GM12878 (cell line): ENCODE data around the gene CSMD2.

Source experiments
- BCL11A ChIP-seq: IDR thresholded peaks from 2 replicates; pipeline ENCODE4 v1.6.1; 2011; ENCODE audit warnings: low read depth, low read length
- CHD2 ChIP-seq: IDR thresholded peaks from 2 replicates; pipeline ENCODE4 v1.6.1; 2011; ENCODE audit warnings: low read depth, low read length, improper control_type of control experiment, borderline replicate concordance
- CHD4 ChIP-seq: fragments of 200-600 bp; sonication (generic); IDR thresholded peaks from 2 replicates; pipeline ENCODE4 v1.6.1; 2016; ENCODE audit warnings: mild to moderate bottlenecking
- EP300 ChIP-seq, 2 experiments: fragments of 150-350 bp in 1 of 2; IDR thresholded peaks; 2 replicates each; pipeline ENCODE4 v1.6.1; 2011 to 2012; ENCODE audit warnings: low read depth in 2 of 2, low read length in 2 of 2, borderline replicate concordance in 1 of 2, improper control_type of control experiment in 1 of 2, inconsistent platforms in 1 of 2; ENCODE audit not compliant: control insufficient read depth in 1 of 2
- HDAC2 ChIP-seq: fragments of 200-600 bp; sonication (generic); IDR thresholded peaks from 2 replicates; pipeline ENCODE4 v1.6.1; 2017
- POLR2A ChIP-seq: IDR thresholded peaks from 2 replicates; pipeline ENCODE4 v1.6.1; 2011; ENCODE audit warnings: low read depth, mild to moderate bottlenecking, low read length
- TF ChIP-seq, protein P1 (sequence below), 3 experiments: IDR thresholded peaks in 2 of 3; conservative IDR thresholded peaks in 1 of 3; 2 replicates each; pipeline ENCODE4 v1.5.1; 2011; ENCODE audit warnings: low read depth in 3 of 3, low read length in 3 of 3, mild to moderate bottlenecking in 3 of 3, control low read depth in 2 of 3, moderate library complexity in 2 of 3, inconsistent platforms in 1 of 3, mixed read lengths in 1 of 3; ENCODE audit not compliant: control insufficient read depth in 2 of 3, insufficient read depth in 1 of 3; ENCODE audit errors: extremely low read depth in 1 of 3
- TF ChIP-seq, protein P2 (sequence below): IDR thresholded peaks from 2 replicates; pipeline ENCODE4 v1.6.1; 2011; ENCODE audit warnings: low read depth, low read length, improper control_type of control experiment, borderline replicate concordance
- TF ChIP-seq, protein P3 (sequence below): fragments of 450-650 bp; IDR thresholded peaks from 2 replicates; pipeline ENCODE4 v1.6.1; 2017; ENCODE audit warnings: mild to moderate bottlenecking, moderate library complexity
- TF ChIP-seq, protein P4 (sequence below): IDR thresholded peaks from 2 replicates; pipeline ENCODE4 v1.6.1; 2011; ENCODE audit warnings: borderline replicate concordance, low read depth, mild to moderate bottlenecking, moderate library complexity, low read length; ENCODE audit not compliant: insufficient read depth, poor library complexity, severe bottlenecking
- TF ChIP-seq, protein P5 (sequence below): IDR thresholded peaks from 2 replicates; pipeline ENCODE4 v1.6.1; 2012; ENCODE audit warnings: low read depth, low read length, improper control_type of control experiment

DNA sequence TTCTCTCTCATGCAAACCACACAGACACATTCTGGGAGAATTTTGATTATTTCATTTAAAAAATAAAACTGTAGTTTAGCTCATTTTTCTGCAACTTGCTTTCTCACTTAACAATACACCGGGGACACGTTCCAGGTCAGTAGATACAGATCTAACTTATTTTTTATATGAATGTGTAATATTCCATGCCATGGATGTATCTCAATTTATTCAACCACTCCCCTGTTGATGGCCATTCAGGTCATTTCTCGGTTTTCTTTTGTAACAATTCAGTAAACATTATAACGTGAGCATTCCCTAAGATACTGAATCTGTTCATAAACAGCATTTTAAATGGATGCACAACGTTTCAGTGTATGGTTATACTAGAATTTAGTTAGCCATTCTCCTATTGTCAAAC is 64.7 kb downstream of the CSMD2 start:
- TF ChIP-seq, protein P1, sequence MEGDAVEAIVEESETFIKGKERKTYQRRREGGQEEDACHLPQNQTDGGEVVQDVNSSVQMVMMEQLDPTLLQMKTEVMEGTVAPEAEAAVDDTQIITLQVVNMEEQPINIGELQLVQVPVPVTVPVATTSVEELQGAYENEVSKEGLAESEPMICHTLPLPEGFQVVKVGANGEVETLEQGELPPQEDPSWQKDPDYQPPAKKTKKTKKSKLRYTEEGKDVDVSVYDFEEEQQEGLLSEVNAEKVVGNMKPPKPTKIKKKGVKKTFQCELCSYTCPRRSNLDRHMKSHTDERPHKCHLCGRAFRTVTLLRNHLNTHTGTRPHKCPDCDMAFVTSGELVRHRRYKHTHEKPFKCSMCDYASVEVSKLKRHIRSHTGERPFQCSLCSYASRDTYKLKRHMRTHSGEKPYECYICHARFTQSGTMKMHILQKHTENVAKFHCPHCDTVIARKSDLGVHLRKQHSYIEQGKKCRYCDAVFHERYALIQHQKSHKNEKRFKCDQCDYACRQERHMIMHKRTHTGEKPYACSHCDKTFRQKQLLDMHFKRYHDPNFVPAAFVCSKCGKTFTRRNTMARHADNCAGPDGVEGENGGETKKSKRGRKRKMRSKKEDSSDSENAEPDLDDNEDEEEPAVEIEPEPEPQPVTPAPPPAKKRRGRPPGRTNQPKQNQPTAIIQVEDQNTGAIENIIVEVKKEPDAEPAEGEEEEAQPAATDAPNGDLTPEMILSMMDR (IDR thresholded peaks at IDR 0.05 in 2 of 3, conservative IDR thresholded peaks at IDR 0.05 in 1 of 3; ENCODE audit: control insufficient read depth in 2 of 3, extremely low read depth in 1 of 3, insufficient read depth in 1 of 3, low read depth in 3 of 3, low read length in 3 of 3), result no peak
- no peak for TF ChIP-seq CHD2
- TF ChIP-seq HDAC2, result no peak
- no peak for TF ChIP-seq CHD4
- no peak for TF ChIP-seq POLR2A
- TF ChIP-seq, protein P2, sequence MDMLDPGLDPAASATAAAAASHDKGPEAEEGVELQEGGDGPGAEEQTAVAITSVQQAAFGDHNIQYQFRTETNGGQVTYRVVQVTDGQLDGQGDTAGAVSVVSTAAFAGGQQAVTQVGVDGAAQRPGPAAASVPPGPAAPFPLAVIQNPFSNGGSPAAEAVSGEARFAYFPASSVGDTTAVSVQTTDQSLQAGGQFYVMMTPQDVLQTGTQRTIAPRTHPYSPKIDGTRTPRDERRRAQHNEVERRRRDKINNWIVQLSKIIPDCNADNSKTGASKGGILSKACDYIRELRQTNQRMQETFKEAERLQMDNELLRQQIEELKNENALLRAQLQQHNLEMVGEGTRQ, result no peak
- TF ChIP-seq BCL11A, result no peak
- no peak for TF ChIP-seq EP300 (IDR thresholded peaks at IDR 0.05; ENCODE audit: borderline replicate concordance in 1 of 2, control insufficient read depth in 1 of 2, low read depth in 2 of 2, low read length in 2 of 2)
- TF ChIP-seq, protein P3, sequence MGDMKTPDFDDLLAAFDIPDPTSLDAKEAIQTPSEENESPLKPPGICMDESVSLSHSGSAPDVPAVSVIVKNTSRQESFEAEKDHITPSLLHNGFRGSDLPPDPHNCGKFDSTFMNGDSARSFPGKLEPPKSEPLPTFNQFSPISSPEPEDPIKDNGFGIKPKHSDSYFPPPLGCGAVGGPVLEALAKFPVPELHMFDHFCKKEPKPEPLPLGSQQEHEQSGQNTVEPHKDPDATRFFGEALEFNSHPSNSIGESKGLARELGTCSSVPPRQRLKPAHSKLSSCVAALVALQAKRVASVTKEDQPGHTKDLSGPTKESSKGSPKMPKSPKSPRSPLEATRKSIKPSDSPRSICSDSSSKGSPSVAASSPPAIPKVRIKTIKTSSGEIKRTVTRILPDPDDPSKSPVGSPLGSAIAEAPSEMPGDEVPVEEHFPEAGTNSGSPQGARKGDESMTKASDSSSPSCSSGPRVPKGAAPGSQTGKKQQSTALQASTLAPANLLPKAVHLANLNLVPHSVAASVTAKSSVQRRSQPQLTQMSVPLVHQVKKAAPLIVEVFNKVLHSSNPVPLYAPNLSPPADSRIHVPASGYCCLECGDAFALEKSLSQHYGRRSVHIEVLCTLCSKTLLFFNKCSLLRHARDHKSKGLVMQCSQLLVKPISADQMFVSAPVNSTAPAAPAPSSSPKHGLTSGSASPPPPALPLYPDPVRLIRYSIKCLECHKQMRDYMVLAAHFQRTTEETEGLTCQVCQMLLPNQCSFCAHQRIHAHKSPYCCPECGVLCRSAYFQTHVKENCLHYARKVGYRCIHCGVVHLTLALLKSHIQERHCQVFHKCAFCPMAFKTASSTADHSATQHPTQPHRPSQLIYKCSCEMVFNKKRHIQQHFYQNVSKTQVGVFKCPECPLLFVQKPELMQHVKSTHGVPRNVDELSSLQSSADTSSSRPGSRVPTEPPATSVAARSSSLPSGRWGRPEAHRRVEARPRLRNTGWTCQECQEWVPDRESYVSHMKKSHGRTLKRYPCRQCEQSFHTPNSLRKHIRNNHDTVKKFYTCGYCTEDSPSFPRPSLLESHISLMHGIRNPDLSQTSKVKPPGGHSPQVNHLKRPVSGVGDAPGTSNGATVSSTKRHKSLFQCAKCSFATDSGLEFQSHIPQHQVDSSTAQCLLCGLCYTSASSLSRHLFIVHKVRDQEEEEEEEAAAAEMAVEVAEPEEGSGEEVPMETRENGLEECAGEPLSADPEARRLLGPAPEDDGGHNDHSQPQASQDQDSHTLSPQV, result no peak
- TF ChIP-seq, protein P4, sequence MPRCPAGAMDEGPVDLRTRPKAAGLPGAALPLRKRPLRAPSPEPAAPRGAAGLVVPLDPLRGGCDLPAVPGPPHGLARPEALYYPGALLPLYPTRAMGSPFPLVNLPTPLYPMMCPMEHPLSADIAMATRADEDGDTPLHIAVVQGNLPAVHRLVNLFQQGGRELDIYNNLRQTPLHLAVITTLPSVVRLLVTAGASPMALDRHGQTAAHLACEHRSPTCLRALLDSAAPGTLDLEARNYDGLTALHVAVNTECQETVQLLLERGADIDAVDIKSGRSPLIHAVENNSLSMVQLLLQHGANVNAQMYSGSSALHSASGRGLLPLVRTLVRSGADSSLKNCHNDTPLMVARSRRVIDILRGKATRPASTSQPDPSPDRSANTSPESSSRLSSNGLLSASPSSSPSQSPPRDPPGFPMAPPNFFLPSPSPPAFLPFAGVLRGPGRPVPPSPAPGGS, result no peak
- TF ChIP-seq, protein P5, sequence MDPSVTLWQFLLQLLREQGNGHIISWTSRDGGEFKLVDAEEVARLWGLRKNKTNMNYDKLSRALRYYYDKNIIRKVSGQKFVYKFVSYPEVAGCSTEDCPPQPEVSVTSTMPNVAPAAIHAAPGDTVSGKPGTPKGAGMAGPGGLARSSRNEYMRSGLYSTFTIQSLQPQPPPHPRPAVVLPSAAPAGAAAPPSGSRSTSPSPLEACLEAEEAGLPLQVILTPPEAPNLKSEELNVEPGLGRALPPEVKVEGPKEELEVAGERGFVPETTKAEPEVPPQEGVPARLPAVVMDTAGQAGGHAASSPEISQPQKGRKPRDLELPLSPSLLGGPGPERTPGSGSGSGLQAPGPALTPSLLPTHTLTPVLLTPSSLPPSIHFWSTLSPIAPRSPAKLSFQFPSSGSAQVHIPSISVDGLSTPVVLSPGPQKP, result no peak
